ENCODE data around the gene RPL38.

DNA sequence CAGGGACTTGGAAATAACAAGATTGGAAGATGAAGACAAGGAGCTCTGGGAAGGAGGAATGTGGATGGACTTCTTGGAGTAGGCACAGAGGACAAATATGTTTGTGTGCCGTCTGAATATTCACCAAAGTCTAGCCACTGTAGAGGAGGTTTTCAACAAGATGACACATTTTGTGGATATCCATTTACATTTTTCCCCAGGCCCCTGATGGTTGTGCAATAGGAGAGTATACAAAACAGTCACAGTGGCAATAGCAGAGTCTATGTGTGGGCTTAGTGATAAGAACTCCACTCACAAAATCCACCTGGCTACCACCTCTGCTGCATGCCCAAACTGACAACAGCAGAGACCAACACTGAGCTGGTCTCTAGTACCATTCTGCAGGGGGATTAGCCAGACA is 32.6 kb upstream of the RPL38 start:
- TF ChIP-seq POLR2A (IDR thresholded peaks at IDR 0.05; ENCODE audit: low read depth, low read length) (no peak), POU2F2 (IDR thresholded peaks at IDR 0.05; ENCODE audit: low read depth, low read length) (no peak), TAF1 (IDR thresholded peaks at IDR 0.05; ENCODE audit: low read depth, low read length) (no peak), POLR2AphosphoS5 (IDR thresholded peaks at IDR 0.05; ENCODE audit: low read depth, low read length) (no peak), PAX5 (IDR thresholded peaks at IDR 0.05; ENCODE audit: insufficient read depth, low read length, severe bottlenecking) (no peak)
